Measurements from ENCODE around the gene SLC9A3.
"Not testable (repeated sequence)": the region's sequence is repeated elsewhere in the genome, so short reads cannot be mapped to it uniquely, and the experiment has no call there.

Gene SLC9A3

DNA sequence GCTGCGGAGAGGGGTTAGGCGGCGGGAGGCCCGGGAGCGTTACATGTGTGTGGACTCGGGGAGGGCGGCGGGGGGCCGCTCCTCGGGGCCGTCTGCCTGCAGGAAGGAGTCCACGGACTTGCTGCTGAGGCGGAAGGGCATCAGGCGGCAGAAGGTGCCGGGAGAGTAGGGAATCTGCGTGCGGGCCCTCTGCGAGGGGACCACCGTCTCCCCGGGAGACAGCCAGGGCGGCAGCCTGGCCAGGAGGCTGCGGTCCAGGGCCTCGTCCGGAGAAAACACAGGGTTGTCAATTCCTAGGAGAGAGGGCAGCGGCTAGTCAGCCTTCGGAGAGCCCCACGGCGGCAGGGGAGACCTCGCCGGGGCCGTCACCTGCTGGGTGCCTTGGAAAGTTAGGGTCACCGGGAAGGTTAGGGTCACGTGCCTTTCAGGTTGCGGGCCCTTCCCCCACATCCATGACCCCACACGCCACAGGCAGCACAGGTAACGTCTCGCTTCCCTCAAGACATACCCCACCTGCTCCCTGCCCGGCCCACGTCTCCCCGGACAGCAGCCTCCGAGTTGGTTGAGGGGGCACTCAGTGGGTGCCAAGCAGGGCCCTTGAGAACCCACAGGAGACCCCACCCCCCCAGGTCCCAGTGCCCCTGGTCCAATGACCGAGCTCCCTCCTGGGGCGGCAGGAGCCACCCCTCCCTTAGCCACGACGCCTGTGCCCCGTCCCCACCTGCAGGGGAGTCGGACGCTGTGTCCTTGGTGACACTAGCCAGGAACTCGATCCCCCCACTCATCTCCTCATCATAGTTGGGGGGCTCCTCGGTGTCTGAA, 49.2 kb downstream of the SLC9A3 start:
- DNase-seq (ENCODE audit: low read depth in 2 of 2): no peak

DNA sequence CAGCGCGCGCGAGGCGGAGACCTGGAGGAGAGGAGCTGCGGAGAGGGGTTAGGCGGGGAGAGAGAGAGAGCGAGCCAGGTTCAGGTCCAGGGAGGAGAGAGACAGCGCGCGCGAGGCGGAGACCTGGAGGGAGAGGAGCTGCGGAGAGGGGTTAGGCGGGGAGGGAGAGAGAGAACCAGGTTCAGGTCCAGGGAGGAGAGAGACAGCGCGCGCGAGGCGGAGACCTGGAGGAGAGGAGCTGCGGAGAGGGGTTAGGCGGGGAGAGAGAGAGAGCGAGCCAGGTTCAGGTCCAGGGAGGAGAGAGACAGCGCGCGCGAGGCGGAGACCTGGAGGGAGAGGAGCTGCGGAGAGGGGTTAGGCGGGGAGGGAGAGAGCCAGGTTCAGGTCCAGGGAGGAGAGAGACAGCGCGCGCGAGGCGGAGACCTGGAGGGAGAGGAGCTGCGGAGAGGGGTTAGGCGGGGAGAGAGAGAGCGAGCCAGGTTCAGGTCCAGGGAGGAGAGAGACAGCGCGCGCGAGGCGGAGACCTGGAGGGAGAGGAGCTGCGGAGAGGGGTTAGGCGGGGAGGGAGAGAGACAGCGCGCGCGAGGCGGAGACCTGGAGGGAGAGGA, 49.9 kb downstream of the SLC9A3 start:
- not testable (repeated sequence) for DNase-seq (ENCODE audit: low read depth in 2 of 2)

DNA sequence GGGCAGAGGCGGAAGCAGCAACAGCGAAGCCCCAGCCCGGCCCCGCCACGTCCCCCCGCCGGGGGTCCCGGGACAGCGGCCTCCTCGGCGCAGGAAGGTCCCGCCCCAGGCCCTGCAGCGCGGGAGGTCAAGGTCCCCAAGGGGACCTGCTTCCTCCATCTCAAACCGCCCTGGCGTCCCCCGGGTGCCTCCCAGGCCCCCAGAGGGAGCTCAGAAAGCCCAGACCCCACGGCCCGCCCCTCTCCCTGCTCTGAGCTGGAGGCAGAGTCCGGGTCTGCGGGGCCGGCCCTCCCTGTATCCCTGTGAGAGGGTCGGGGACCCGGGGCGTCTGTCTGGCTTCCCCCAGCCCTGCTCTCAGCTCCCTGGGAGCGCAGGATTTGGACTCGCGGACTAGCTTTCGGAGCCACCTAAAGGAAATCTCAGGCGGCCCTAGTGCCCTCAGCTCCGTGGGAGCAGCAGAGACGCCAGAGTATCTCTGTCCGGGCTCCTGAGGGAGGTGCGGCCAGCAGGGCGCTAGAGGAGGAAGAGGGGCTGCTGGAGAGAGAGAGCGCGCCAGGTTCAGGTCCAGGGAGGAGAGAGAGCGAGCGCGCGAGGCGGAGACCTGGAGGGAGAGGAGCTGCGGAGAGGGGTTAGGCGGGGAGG, 50.6 kb downstream of the SLC9A3 start:
- DNase-seq (ENCODE audit: low read depth in 2 of 2): peak in 1 of 2 donors; percentile 9

DNA sequence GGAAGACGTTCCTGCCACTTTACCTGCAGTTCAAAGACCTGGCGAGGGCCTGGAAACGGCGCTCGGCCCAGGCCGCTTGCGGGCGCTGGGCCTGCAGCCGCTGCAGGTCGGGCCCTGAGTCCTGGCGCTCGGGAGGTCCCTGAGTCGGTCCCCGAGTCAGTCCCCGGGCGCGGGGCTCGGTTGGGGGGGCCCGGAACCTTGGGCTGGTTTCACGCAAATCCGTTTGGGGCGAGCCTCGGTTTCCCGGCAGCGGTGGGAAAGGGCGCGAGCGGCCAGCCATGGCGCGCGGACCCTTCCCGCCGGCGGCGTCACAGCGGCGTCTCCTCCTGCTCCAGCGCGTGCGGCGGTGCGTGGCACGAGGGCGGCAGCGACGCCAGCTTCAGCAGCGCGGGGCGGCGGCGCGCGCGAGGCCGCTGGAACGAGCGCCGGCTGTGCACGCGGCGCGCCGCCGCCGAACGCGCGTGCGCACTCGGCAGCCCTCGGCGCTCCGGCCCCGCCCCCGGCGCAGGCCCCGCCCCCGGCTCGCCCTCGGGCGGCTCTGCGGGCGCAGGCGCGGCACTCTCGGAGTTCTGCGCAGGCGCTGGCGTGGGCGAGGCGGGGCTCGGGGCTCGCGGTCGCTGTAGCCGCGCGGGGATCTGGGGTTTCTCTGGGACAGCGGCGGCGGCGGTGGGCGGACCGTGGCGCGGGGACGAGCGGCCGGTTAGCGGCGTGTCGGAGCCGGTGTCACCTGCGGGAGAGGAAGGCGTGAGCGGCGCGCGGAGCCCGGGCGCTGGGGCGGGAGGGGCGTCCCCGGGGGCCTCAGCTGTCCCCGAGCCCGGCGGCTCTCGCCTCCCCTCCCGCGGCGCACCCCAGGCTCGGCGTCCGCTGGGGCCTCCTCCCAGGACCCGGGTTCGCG, 51.3 kb downstream of the SLC9A3 start:
- peak; percentile 86 to 87 for DNase-seq (ENCODE audit: low read depth in 2 of 2)

DNA sequence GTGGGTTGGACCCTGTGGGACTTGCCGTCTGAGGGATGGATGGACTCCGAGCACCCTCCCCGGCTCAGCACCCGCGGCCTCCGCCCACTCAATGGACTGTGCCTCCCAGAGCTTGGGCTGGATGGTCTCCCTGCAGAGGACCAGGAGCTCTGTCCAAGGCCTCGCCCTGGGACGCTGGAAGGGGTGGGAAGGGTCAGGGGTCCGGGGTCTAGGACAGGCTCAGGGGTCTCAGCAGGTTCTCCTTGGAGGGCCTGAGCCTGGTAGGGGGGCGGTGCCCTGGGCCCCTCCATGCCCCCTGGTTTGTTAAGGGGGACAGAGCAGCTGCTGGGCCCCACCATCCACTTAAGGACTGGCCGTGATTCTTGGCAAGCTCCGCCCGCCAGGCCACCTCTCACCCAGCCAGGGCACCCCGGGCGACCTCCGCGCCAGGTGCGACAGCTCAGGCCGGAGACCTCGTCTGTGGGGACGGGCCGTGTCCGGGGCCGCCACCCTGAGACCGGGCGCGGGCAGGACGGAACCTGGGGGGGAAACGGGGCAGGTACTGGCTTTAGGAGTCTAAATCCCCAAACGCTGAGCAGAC, 52.1 kb downstream of the SLC9A3 start:
- no peak for DNase-seq (ENCODE audit: low read depth in 2 of 2)

DNA sequence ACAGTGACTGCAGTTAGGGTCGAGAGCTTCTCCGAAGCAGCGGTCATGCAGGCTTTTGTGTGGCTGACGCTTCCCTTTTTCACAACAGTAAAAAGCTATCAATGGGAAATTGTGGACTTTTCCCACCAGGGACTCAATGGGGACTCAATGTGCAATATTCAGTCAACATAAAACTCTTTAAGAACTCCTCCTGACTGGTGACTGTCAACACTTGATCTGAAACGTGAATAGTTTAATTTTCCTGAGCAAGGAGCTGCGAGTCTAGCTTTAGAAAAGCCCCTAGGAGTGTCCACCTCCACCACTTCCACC, 52.5 kb downstream of the SLC9A3 start:
- DNase-seq (ENCODE audit: low read depth in 2 of 2): no peak

DNA sequence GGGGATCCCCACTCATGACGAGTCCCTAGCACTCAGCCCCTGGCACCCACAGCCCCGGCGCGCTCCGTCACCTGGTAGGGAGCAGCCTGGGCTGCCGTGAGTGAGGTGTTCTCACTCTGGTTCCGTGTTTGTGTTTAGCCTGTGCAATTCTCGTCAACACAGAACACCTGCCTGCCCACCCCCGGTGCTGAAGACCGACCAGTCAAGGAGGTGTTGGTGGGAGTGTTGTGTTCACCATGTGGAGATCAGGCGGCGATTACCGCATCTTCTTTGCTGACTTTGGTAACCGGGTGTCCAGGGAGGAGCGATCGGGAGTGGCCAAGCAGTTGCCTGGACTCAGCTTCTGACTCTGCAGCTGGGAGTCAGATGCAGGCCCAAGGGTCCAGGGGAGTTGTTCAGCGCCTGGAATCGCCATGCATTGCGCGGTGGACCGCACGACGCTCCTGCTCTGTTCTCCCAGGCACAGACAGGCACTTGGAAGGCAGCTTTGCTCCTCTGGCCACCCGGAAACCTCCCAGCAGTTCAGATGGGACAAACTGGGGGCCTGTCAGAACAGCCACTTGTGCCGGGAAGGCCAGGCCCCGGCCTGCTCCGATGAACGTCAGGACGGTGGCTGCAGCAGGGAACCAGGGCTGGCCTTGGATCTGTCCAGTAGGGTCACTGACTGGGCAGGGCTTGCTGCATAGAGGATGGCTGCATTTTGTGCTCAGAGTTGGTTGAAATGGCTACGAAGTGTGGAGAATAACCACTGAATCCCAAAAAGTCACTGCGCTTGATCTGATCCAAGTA, 53.1 kb downstream of the SLC9A3 start:
- no peak for DNase-seq (ENCODE audit: low read depth in 2 of 2)

DNA sequence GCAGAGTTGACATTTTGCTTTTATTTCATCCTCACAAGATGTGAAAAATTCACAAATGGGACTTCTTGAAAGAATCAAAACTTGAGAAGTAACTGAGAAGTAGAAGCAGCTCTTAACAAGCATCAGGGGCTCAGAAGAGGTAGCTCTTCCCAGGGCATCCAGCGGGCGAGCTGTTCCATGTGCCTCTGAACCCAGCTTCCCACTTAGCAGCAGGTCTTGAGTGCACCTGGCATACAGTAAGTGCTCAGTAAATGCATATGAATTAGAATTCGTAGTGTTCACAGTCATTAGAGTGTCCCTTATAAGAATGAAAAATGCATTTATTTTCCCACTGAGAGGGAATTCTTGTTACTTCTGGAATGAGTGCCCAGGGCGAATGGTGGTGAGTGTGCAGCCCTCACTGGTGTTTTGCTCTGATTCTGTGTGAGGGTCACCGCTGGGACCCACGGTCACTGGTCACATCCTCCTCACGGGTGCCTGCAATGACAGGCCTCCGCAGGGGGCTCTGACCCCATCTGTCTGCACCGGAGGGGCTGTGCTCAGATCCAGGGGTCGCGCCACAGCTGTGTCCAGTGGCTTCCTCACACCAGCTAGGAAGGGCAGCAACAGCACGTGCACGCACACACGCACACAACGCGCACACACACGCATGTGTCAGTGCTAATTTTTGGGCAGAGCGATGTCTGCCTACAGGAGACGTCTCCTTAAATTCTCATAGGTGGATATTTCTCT, 54.3 kb downstream of the SLC9A3 start:
- DNase-seq (ENCODE audit: low read depth in 2 of 2): no peak

- no peak for DNase-seq (ENCODE audit: low read depth in 2 of 2)
Measured at GRCh38 chr5:468401-468800, 55.8 kb downstream of the SLC9A3 start.

DNA sequence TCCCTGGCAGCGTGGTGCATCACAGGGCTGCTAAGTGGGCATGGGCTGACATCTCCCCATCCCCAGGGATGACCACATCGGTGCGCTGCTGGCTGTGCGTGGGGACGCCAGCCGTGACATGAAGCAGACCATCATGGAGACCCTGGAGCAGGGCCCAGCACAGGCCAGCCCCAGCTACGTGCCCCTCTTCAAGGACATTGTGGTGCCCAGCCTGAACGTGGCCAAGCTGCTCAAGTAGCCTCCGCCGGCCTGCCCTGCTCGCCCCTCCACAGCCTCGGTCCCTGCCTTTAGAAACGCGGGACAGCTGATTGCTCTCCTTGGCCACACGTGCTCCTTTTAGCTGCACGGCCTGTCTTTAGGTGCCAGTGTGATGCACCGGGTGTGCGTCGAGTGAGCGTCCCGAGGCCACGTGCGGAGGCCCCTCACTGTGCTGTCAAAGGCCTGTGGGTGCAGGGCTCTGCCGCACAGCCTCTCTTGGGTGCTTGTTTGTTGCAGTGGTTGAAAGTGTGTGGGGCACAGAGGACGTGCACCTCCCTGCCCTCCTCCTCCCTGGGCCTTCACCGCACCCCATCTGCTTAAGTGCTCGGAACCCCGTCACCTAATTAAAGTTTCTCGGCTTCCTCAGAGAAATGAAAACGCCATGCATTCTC, 57.5 kb downstream of the SLC9A3 start:
- no peak for DNase-seq (ENCODE audit: low read depth in 2 of 2)

GRCh38 chr5:465591-466403, 58.5 kb downstream of the SLC9A3 start:
- DNase-seq (ENCODE audit: low read depth in 2 of 2): no peak

GRCh38 chr5:464843-465590, 59.2 kb downstream of the SLC9A3 start:
- DNase-seq (ENCODE audit: low read depth in 2 of 2): no peak

GRCh38 chr5:464446-464842, 59.8 kb downstream of the SLC9A3 start:
- DNase-seq (ENCODE audit: low read depth in 2 of 2): no peak

DNA sequence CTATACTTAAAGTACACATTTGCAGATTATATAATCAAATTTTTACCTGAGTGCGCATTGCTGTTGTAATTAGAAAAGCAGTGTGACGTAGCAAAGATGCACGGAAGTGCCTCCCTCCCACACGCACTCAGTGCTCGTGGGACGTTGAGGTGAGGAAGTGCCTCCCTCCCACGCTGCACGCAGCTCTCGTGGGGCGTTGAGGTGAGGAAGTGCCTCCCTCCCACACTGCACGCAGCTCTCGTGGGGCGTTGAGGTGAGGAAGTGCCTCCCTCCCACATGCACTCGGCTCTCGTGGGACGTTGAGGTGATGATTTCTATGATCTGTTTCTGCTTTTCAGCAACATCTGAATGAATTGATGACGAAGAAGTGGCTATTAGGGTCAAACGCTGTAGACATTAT, 60.3 kb downstream of the SLC9A3 start:
- DNase-seq (ENCODE audit: low read depth in 2 of 2): no peak

DNA sequence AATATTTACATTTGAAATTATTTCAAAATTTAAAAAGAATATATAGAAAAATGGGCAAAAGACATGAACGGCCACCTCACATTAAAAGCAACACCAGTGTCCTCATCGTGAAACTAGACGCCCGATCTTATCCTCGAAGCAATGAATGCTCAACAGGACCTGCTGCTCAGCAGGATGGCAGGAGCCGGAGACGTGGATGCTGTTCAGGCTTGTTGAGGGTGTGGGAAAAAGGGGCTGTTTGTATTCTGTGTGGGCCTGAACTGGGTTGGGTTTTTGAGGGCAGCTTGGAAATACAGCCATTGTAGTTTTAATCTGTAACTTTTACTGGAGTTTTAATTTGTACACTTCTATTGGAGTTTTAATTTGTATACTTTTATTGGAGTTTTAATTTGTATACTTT, 60.9 kb downstream of the SLC9A3 start:
- no peak for DNase-seq (ENCODE audit: low read depth in 2 of 2)

DNA sequence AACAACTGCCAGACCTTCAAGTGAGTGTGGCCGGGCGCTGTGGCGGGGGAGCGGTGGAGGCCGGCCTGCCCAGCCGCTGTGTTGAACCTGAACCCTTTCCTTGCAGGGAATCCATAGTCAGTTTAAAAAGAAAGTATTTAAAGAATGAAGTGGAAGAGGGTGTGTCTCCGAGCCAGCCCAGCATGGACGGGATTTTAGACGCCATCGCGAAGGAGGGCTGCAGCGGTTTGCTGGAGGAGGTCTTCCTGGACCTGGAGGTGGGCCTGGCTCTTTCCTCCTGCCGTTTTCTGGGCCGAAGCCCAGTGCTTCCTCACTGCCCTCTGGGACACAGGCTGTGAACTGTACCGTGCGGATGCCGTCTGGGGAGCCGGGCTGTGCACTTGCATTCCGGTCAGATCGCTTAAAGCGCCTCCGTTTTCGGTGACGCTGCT, 62.2 kb downstream of the SLC9A3 start:
- DNase-seq (ENCODE audit: low read depth in 2 of 2): no peak

- no peak for DNase-seq (ENCODE audit: low read depth in 2 of 2)
Measured at GRCh38 chr5:460273-460625, 64.0 kb downstream of the SLC9A3 start.

DNA sequence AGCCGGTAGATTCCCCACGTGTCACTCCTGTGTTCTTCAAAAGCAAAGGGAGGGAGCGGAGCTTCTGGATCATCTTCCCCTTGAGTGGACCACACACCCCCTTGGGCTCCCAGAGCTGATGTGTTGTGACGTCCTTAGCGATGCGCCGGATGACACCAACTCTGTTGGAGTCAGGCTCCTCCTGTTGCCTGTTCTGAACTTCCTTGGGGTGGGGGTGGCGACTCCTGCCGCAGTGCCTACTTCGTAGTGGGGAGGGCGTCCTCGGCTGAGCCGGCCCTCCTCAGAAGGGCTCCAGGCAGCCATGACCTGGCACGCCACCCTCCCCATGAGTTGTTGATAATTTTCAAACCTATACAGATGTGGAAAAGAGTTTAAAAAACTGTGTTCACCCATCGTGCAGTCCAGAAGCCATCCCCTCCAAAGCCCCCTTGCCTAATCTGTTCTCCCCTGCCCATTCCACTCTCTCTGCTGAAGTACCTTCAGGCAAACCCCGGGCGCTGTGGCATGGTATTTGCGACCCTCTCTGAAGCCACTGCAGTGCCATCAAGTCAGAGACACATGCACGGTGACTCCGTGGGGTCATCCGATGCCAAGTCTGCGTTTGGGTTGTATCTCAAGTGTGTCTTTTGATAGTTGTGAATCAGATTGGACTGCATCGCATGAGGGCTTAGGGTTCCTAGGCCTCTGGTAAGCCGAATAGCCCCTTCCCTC, 64.5 kb downstream of the SLC9A3 start:
- no peak for DNase-seq (ENCODE audit: low read depth in 2 of 2)
